ENCODE data around the gene MPC1.

GRCh38 chr6:166430269-166430668, 47.5 kb upstream of the MPC1 start:
- TF ChIP-seq CTCF (IDR thresholded peaks at IDR 0.05; ENCODE audit: poor library complexity, severe bottlenecking): no peak
- no peak for TF ChIP-seq POLR2AphosphoS5 (IDR thresholded peaks at IDR 0.05)
- no peak for TF ChIP-seq MXI1 (conservative IDR thresholded peaks at IDR 0.05; ENCODE audit: poor library complexity, severe bottlenecking)
- TF ChIP-seq TAF1 (IDR thresholded peaks at IDR 0.05; ENCODE audit: low read depth): no peak
- TF ChIP-seq RAD21 (conservative IDR thresholded peaks at IDR 0.05): no peak
- no peak for TF ChIP-seq EZH2 (IDR thresholded peaks at IDR 0.05; ENCODE audit: borderline replicate concordance, insufficient read depth, low read length, poor library complexity, severe bottlenecking)
- TF ChIP-seq EP300 (conservative IDR thresholded peaks at IDR 0.05; ENCODE audit: poor library complexity, severe bottlenecking): no peak
